NB4 (cell line): ENCODE measurements around the gene SRC.

Experiments used
- DNase-seq: peaks from one replicate; pipeline ENCODE4 v3.0.0; 2010; ENCODE audit warnings: low read depth
- H3K4me3 ChIP-seq: one replicate; pipeline ENCODE4 v1.5.1; 2011; ENCODE audit warnings: mild to moderate bottlenecking, low read depth, low read length, moderate library complexity
- CTCF ChIP-seq: IDR thresholded peaks from one replicate; pipeline ENCODE4 v1.5.1; 2012; ENCODE audit warnings: low read depth, low read length
- MYC ChIP-seq: IDR thresholded peaks from 2 replicates; pipeline ENCODE4 v1.6.1; 2011; ENCODE audit warnings: low read depth, low read length
- POLR2A ChIP-seq: IDR thresholded peaks from 2 replicates; pipeline ENCODE4 v1.6.1; 2011; ENCODE audit warnings: mild to moderate bottlenecking; ENCODE audit not compliant: insufficient read length; ENCODE audit errors: extremely low read depth
- TF ChIP-seq, protein P1 (sequence below): IDR thresholded peaks from 2 replicates; pipeline ENCODE4 v1.6.1; 2011; ENCODE audit warnings: low read depth, low read length

Gene SRC

DNA sequence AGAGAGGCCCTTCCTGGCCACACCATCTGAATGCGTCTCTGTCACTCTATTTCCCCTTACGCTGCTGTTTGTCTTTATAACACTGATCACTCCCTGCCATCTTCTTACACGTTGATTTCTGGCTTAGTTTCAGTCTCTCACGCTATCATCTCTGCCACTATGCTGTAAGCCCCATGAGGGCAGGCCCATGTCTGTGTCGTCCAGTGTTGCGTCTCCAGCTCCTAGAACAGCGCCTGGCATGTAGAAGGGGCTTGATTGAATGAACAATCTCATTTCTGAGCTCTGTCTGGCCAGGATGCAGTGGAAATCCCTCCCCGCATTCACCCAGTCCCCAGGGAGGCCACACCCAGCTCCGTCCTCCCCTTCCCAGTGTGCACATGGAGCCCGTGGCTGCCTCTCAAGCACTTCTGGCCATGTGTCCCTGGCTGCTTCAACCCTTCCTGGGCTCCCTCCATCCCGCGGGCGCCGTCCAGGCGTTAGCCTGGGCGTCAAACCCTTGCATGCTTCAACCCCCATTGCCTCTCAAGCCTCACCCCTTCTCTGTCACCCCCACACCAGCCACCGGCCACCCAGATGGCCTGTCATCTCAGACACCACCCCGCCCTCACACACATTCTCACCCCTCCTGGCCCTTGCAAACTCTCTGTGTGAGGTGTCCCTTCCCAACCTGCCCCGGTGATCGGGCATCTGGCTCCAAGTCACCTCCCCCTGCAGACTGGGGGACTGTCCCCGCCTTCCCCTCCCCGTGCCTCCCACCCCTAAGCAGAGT, 71.1 kb downstream of the SRC start:
- TF ChIP-seq MYC (no peak), POLR2A (no peak), CTCF (no peak)
- TF ChIP-seq, protein P1, sequence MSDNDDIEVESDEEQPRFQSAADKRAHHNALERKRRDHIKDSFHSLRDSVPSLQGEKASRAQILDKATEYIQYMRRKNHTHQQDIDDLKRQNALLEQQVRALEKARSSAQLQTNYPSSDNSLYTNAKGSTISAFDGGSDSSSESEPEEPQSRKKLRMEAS = no peak
- H3K4me3 ChIP-seq = no peak overlapping the region
- no peak for DNase-seq

DNA sequence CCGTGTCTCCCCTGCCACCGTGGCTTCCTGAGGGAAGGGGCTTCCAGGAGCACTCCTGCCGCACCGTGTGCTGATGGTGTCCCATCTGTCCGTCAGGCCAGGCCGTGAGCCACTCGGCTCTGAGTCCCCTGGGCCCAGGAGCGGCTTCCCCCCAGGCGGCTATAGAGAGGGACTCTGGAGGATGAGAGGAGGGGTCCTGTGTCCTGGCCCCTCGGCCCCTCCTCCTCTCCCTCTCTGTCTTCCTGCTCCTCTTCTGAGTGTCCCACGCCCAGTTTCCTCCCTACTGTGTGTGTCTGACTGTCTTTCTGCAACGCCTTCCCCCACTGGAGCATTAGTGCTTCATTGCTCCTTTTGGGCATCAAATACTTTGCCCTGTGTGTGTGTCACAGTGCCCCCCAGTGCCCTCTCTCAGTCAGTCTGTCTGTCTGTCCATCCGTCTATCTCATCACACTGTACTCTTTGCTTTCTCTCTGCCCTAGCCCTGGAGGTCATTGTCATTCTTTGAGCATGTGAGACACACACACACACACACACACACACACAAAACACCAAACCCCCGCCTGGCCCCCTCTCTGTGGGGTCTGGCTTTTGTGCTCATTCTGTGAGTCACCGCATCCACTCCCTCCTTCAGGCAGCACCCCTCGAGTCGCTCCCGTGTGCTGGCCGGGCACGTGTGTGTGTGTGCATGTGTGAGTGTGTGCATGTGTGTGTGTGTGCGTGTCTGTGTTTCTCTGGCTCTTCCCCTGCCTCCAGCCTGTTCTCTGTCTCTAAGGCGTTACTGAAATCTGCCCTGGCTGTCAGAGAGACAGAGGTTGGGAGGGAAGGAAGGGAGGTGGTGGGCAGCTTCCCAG, 71.9 kb downstream of the SRC start:
- no peak overlapping the region for H3K4me3 ChIP-seq
- DNase-seq = peak; percentile 49
- TF ChIP-seq, protein P1 = no peak
- TF ChIP-seq POLR2A (no peak), MYC (no peak), CTCF (peak; percentile 34)

DNA sequence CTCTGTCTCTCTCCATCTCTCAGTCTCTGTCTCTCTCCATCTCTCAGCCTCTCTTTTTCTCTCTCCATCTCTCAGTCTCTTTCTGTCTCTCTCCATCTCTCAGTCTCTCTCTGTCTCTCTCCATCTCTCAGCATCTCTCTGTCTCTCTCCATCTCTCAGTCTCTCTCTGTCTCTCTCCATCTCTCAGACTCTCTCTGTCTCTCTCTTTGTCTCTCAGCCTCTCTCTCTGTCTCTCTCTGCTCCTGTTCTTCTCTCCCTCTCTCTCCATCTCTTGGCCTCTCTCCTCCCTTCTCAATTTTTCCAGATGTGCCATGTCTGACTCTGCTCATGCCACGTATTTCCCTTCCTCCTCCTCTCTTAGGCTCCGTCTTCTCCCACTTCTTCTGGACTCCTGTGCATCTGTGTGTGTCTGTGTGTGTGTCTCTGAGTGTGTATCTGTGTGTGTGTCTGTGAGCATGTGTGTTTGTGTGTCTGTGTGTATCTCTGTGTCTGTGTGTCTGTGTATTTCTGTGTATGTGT, 72.7 kb downstream of the SRC start:
- no peak overlapping the region for H3K4me3 ChIP-seq
- TF ChIP-seq, protein P1 = no peak
- TF ChIP-seq POLR2A = no peak
- no peak for TF ChIP-seq CTCF
- TF ChIP-seq MYC = no peak
- no peak for DNase-seq

GRCh38 chr20:37419307-37419706, 73.4 kb downstream of the SRC start:
- TF ChIP-seq CTCF (no peak), MYC (no peak), POLR2A (no peak)
- TF ChIP-seq, protein P1 = no peak
- DNase-seq = no peak
- no peak overlapping the region for H3K4me3 ChIP-seq

- DNase-seq = no peak
- TF ChIP-seq MYC (no peak), POLR2A (no peak), CTCF (no peak)
- TF ChIP-seq, protein P1 = no peak
Observed at GRCh38 chr20:37419774-37420542, 74.0 kb downstream of the SRC start.

More at GRCh38 chr20:37419774-37420542, 74.0 kb downstream of the SRC start:
- H3K4me3 ChIP-seq = no peak overlapping the region
